Measurements from ENCODE around the gene OR1N1. TPM values are rescaled to one million over a fixed set of nuclear protein-coding genes. Genes with fewer than 3 reads are reported as not detected.
A peak's percentile ranks its signal among the peaks of the same experiment; 100 is the strongest.

Gene OR1N1
- total RNA-seq, 2 experiments from 2014 or later = not detected

GRCh38 chr9:122519376-122519775 is 7.7 kb downstream of the OR1N1 start:
- Mint-ChIP-seq H3K4me1 (ENCODE audit: low read depth) (no peaks in the 10 kb centered on the region), H3K27ac (no peak overlapping the region), H3K4me3 (no peak overlapping the region), H3K27me3 (peaks cover 21% of the 10 kb centered on the region), H3K36me3 (no peaks in the 10 kb centered on the region), H3K9me3 (no peaks in the 10 kb centered on the region)
- no peak for DNase-seq
- intact Hi-C loops (cut with micrococcal nuclease) = no loop called here
- ChIA-PET CTCF (interaction anchor here (1.4 kb wide), 1 partner anchor 21 kb away, joined by 3 read pairs; no protein-coding TSS in a partner anchor), POLR2A (no interaction called here)

GRCh38 chr9:122518841-122519240 is 8.3 kb downstream of the OR1N1 start, which contains the start of gene OR1J4:
OR1J4 (plus strand) TSS chr9:122519141; CDS start chr9:122519141, 0 bp downstream.
- Mint-ChIP-seq H3K4me3 (no peak within 1 kb of the TSS), H3K27me3 (peaks cover 22% of the 10 kb centered on the region), H3K27ac (no peak within 1 kb of the TSS), H3K9me3 (no peaks in the 10 kb centered on the region), H3K4me1 (ENCODE audit: low read depth) (no peaks in the 10 kb centered on the region), H3K36me3 (no peaks in the 10 kb centered on the region)
- ChIA-PET POLR2A (no interaction called here), CTCF (interaction anchor here (1.4 kb wide), 1 partner anchor 20 kb away, joined by 3 read pairs; no protein-coding TSS in a partner anchor)
- no peak for DNase-seq
- intact Hi-C loops (cut with micrococcal nuclease) = no loop called here

- H3K27me3 Mint-ChIP-seq = peaks cover 21% of the 10 kb centered on the region
- no peaks in the 10 kb centered on the region for H3K36me3 Mint-ChIP-seq
- CTCF ChIA-PET = interaction anchor here (0.6 to 1.4 kb wide), 2 partner anchors 19 to 100 kb away, joined by 3 read pairs; no protein-coding TSS in a partner anchor
- H3K4me1 Mint-ChIP-seq (ENCODE audit: low read depth) = no peaks in the 10 kb centered on the region
- no peak overlapping the region for H3K27ac Mint-ChIP-seq
- intact Hi-C loops (cut with micrococcal nuclease) = no loop called here
- H3K4me3 Mint-ChIP-seq = no peak overlapping the region
- no peaks in the 10 kb centered on the region for H3K9me3 Mint-ChIP-seq
- DNase-seq = no peak
- POLR2A ChIA-PET = no interaction called here
These were observed 8.9 kb downstream of the OR1N1 start for GRCh38 chr9:122518226-122518625.

GRCh38 chr9:122510502-122510901 is 16.6 kb downstream of the OR1N1 start, which contains the start of gene OR1J2:
OR1J2 (plus strand) TSS chr9:122510802; CDS start chr9:122510802, 0 bp downstream.
- Mint-ChIP-seq H3K36me3 (no peaks in the 10 kb centered on the region), H3K27me3 (peaks cover 12% of the 10 kb centered on the region), H3K9me3 (no peaks in the 10 kb centered on the region), H3K4me1 (ENCODE audit: low read depth) (no peaks in the 10 kb centered on the region), H3K27ac (no peak within 1 kb of the TSS), H3K4me3 (no peak within 1 kb of the TSS)
- CTCF ChIA-PET = interaction anchor here (1.4 kb wide), 1 partner anchor 12 kb away, joined by 4 read pairs; no protein-coding TSS in a partner anchor
- POLR2A ChIA-PET = no interaction called here
- DNase-seq = no peak
- intact Hi-C loops (cut with micrococcal nuclease) = no loop called here

GRCh38 chr9:122506964-122507363 is 20.1 kb downstream of the OR1N1 start:
- ChIA-PET CTCF (no interaction called here), POLR2A (no interaction called here)
- intact Hi-C loops (cut with micrococcal nuclease) = no loop called here
- Mint-ChIP-seq H3K4me1 (ENCODE audit: low read depth) (no peaks in the 10 kb centered on the region), H3K27me3 (peaks cover 9% of the 10 kb centered on the region), H3K27ac (no peak overlapping the region), H3K4me3 (no peak overlapping the region), H3K36me3 (no peaks in the 10 kb centered on the region), H3K9me3 (no peaks in the 10 kb centered on the region)
- DNase-seq = no peak

- H3K36me3 Mint-ChIP-seq = no peaks in the 10 kb centered on the region
- H3K9me3 Mint-ChIP-seq = peaks cover 11% of the 10 kb centered on the region
- H3K4me1 Mint-ChIP-seq (ENCODE audit: low read depth) = no peaks in the 10 kb centered on the region
- CTCF ChIA-PET = interaction anchor here (0.5 to 3.7 kb wide), 34 partner anchors 9 to 851 kb away, joined by 3 to 61 read pairs (median 3); partner anchors contain the start of genes OR1J1, OR1J2, OR1J4 and PDCL
- intact Hi-C loops (cut with micrococcal nuclease) = loop anchor here (1.0 kb wide), 1 partner anchor 311 kb away; no protein-coding TSS in a partner anchor
- no peak overlapping the region for H3K27ac Mint-ChIP-seq
- no peak overlapping the region for H3K4me3 Mint-ChIP-seq
- peaks cover 36% of the 10 kb centered on the region for H3K27me3 Mint-ChIP-seq
- POLR2A ChIA-PET = no interaction called here
- DNase-seq = peak; percentile 17
These were observed 28.2 kb downstream of the OR1N1 start for GRCh38 chr9:122498883-122499288.

- POLR2A ChIA-PET = no interaction called here
- no peak for DNase-seq
- Mint-ChIP-seq H3K4me1 (ENCODE audit: low read depth) (no peaks in the 10 kb centered on the region), H3K27me3 (peaks cover 25% of the 10 kb centered on the region), H3K9me3 (no peaks in the 10 kb centered on the region), H3K4me3 (no peak overlapping the region), H3K36me3 (no peaks in the 10 kb centered on the region), H3K27ac (no peak overlapping the region)
- intact Hi-C loops (cut with micrococcal nuclease) = no loop called here
- CTCF ChIA-PET = interaction anchor here (1.2 kb wide), 1 partner anchor 332 kb away, joined by 4 read pairs; no protein-coding TSS in a partner anchor
These were observed 48.0 kb downstream of the OR1N1 start for GRCh38 chr9:122479062-122479461.

GRCh38 chr9:122477826-122478225 is 49.3 kb downstream of the OR1N1 start, which contains the start of gene OR1J1:
OR1J1 (minus strand) TSS chr9:122477926; CDS start chr9:122477926, 0 bp downstream.
- no peak within 1 kb of the TSS for H3K4me3 Mint-ChIP-seq
- no peaks in the 10 kb centered on the region for H3K36me3 Mint-ChIP-seq
- H3K4me1 Mint-ChIP-seq (ENCODE audit: low read depth) = no peaks in the 10 kb centered on the region
- peaks cover 25% of the 10 kb centered on the region for H3K27me3 Mint-ChIP-seq
- no peak for DNase-seq
- no peak within 1 kb of the TSS for H3K27ac Mint-ChIP-seq
- ChIA-PET POLR2A (no interaction called here), CTCF (interaction anchor here (1.1 to 1.2 kb wide), 2 partner anchors 21 to 333 kb away, joined by 3 to 5 read pairs; no protein-coding TSS in a partner anchor)
- intact Hi-C loops (cut with micrococcal nuclease) = no loop called here
- no peaks in the 10 kb centered on the region for H3K9me3 Mint-ChIP-seq

- no peaks in the 10 kb centered on the region for H3K9me3 Mint-ChIP-seq
- no peak overlapping the region for H3K27ac Mint-ChIP-seq
- peak; percentile 14 for DNase-seq
- H3K36me3 Mint-ChIP-seq = no peaks in the 10 kb centered on the region
- CTCF ChIA-PET = interaction anchor here (1.1 to 1.2 kb wide), 2 partner anchors 21 to 333 kb away, joined by 3 to 5 read pairs; no protein-coding TSS in a partner anchor
- H3K4me1 Mint-ChIP-seq (ENCODE audit: low read depth) = no peaks in the 10 kb centered on the region
- intact Hi-C loops (cut with micrococcal nuclease) = no loop called here
- peaks cover 25% of the 10 kb centered on the region for H3K27me3 Mint-ChIP-seq
- POLR2A ChIA-PET = no interaction called here
- no peak overlapping the region for H3K4me3 Mint-ChIP-seq
These were observed 49.7 kb downstream of the OR1N1 start for GRCh38 chr9:122477346-122477745.

Other genes with a start within 250 kb of the OR1N1 start
- under 1 TPM in 1 of 2 experiments, not detected in 1; 0.07 TPM for gene PTGS1, start 156.3 kb downstream of the OR1N1 start, total RNA-seq
- gene OR1J1, start 49.4 kb downstream of the OR1N1 start, total RNA-seq = not detected
- not detected for gene OR1J2, start 16.5 kb downstream of the OR1N1 start, total RNA-seq
- not detected for gene OR1J4, start 8.2 kb downstream of the OR1N1 start, total RNA-seq
- not detected for gene OR1N2, start 25.8 kb upstream of the OR1N1 start, total RNA-seq
- gene OR1L8, start 56.1 kb upstream of the OR1N1 start, total RNA-seq = not detected
- gene OR1Q1, start 87.4 kb upstream of the OR1N1 start, total RNA-seq = not detected
- not detected for gene OR1B1, start 130.3 kb upstream of the OR1N1 start, total RNA-seq
- not detected for gene OR1L1, start 134.4 kb upstream of the OR1N1 start, total RNA-seq
- not detected for gene OR1L3, start 147.8 kb upstream of the OR1N1 start, total RNA-seq
- not detected for gene OR1L4, start 196.7 kb upstream of the OR1N1 start, total RNA-seq
- not detected for gene OR1L6, start 215.0 kb upstream of the OR1N1 start, total RNA-seq